Measurements from ENCODE around the gene ITGB8. TPM values are rescaled to one million over a fixed set of nuclear protein-coding genes. Genes with fewer than 3 reads are reported as not detected.

The ITGB8 gene
- total and polyA plus RNA-seq, 2 of the 4 experiments (the other 2 are of a cell fraction): 2.6 to 10.2 TPM

GRCh38 chr7:20459419-20459818 lies 128.7 kb downstream of the ITGB8 start:
- ATAC-seq (ENCODE audit: low read depth): no peak
- dilution Hi-C loops (cut with HindIII; ENCODE audit: low sequenced_read_pairs, unreplicated experiment): no loop called here
- BruUV-seq (replicated peaks): no TSS peak

More at GRCh38 chr7:20459419-20459818, 128.7 kb downstream of the ITGB8 start:
- Histone ChIP-seq H3K27me3 (ENCODE audit: control insufficient read depth, insufficient read depth, low read length) (no peaks in the 10 kb centered on the region), H2BK15ac (ENCODE audit: low read depth, low read length) (no peak overlapping the region), H2BK20ac (ENCODE audit: low read depth, low read length) (no peak overlapping the region), H3K27ac (ENCODE audit: insufficient read depth, low read length) (no peak overlapping the region), H3K9me3 (ENCODE audit: control insufficient read depth, insufficient read depth, low read length) (no peaks in the 10 kb centered on the region), H3K4ac (ENCODE audit: low read depth, low read length) (no peak overlapping the region), H3K23ac (ENCODE audit: low read depth, low read length) (no peak overlapping the region), H3K36me3 (ENCODE audit: control insufficient read depth, insufficient read depth, low read length) (no peaks in the 10 kb centered on the region), H3K4me2 (ENCODE audit: low read depth, low read length) (no peak overlapping the region), H2BK120ac (ENCODE audit: low read depth, low read length) (no peak overlapping the region), H3K9ac (ENCODE audit: low read depth, low read length) (no peak overlapping the region), H3K79me1 (ENCODE audit: low read depth in 1 of 2, low read length in 2 of 2) (no peaks in the 10 kb centered on the region), H4K20me1 (ENCODE audit: insufficient read depth, low read length) (no peaks in the 10 kb centered on the region), H3K18ac (ENCODE audit: low read depth, low read length) (no peak overlapping the region), H2AK5ac (ENCODE audit: low read depth, low read length) (no peak overlapping the region), H3K4me3 (ENCODE audit: insufficient read depth, low read depth, low read length) (no peak overlapping the region), H3K4me1 (ENCODE audit: control insufficient read depth, insufficient read depth, low read length) (no peaks in the 10 kb centered on the region), H4K8ac (ENCODE audit: low read depth in 2 of 2, low read length in 2 of 2) (no peak overlapping the region), H2AK9ac (replicated peaks; ENCODE audit: low read depth, low read length, poor library complexity) (no peak overlapping the region), H3K56ac (ENCODE audit: extremely low read depth, insufficient read depth, low read length) (no peak overlapping the region), H2BK5ac (ENCODE audit: low read depth, low read length, poor library complexity, severe bottlenecking) (no peak overlapping the region), H4K91ac (ENCODE audit: insufficient read depth, low read depth, low read length) (no peak overlapping the region), H3K14ac (replicated peaks; ENCODE audit: low read depth, low read length) (no peak overlapping the region), H3K9me1 (ENCODE audit: insufficient read depth, low read length) (no peaks in the 10 kb centered on the region), H2AFZ (replicated peaks; ENCODE audit: low read length, poor library complexity) (no peak overlapping the region), H4K5ac (ENCODE audit: low read depth, low read length) (no peak overlapping the region)
- no peak for DNase-seq
- in situ Hi-C loops (cut with MboI; ENCODE audit: low sequenced_read_pairs): no loop called here
- ChIA-PET CTCF (no interaction called here), POLR2A (ENCODE audit: unreplicated experiment) (no interaction called here)
- intact Hi-C loops (cut with micrococcal nuclease): no loop called here
- WGBS, 2 experiments (ENCODE audit: extremely low coverage in 2 of 2, insufficient read length in 1 of 2): no CpG with 5 or more reads among the region's 4 CpGs
- TF ChIP-seq RAD21 (IDR thresholded peaks at IDR 0.05; ENCODE audit: low read length) (no peak), RFX5 (IDR thresholded peaks at IDR 0.05; ENCODE audit: low read depth, low read length) (no peak), POLR2A (IDR thresholded peaks at IDR 0.05; ENCODE audit: low read depth, low read length) (no peak), ELK1 (IDR thresholded peaks at IDR 0.05; ENCODE audit: borderline replicate concordance, low read depth, low read length) (no peak), FOS (IDR thresholded peaks at IDR 0.05; ENCODE audit: low read depth, low read length) (no peak), MAFK (IDR thresholded peaks at IDR 0.05; ENCODE audit: low read depth, low read length) (no peak), MAZ (IDR thresholded peaks at IDR 0.05; ENCODE audit: borderline replicate concordance, low read depth, low read length) (no peak), CEBPB (IDR thresholded peaks at IDR 0.05; ENCODE audit: low read depth, low read length) (no peak), BHLHE40 (IDR thresholded peaks at IDR 0.05; ENCODE audit: low read depth, low read length) (no peak), CTCF (conservative IDR thresholded peaks at IDR 0.05; ENCODE audit: low read depth, low read length) (no peak), NFE2L2 (IDR thresholded peaks at IDR 0.05; ENCODE audit: low read depth, low read length) (no peak), USF2 (IDR thresholded peaks at IDR 0.05; ENCODE audit: low read depth, low read length) (no peak)

Data from IMR-90 (cell line).